ENCODE data around the gene EXOSC9. TPM values are rescaled to one million over a fixed set of nuclear protein-coding genes. Genes with fewer than 3 reads are reported as not detected.

The EXOSC9 gene
- total and polyA plus RNA-seq, 10 of the 15 experiments (the other 5 are each of a cell fraction or from before 2014, with no cell fraction given), result 49.0 to 131 (median 85.4) TPM

GRCh38 chr4:121758925-121759568, 42.1 kb upstream of the EXOSC9 start:
- H3K27ac ChIP-seq (ENCODE audit: control insufficient read depth, insufficient read depth), result no peak overlapping the region
- ChIA-PET SMC1A (ENCODE audit: uncharacterized antibody, unreplicated experiment) (interaction anchor here (1.1 to 1.6 kb wide), 2 partner anchors 19 to 48 kb away, joined by 3 read pairs; no protein-coding TSS in a partner anchor), POLR2A (no interaction called here), CTCF (no interaction called here), RAD21 (ENCODE audit: unreplicated experiment) (interaction anchor here (1.1 kb wide), 1 partner anchor 16 kb away, joined by 3 read pairs; no protein-coding TSS in a partner anchor)
- in situ Hi-C loops (cut with MboI) (no loop called here), intact Hi-C loops (cut with micrococcal nuclease; ENCODE audit: unreplicated experiment) (no loop called here)
- H3K79me2 ChIP-seq (ENCODE audit: control insufficient read depth, insufficient read depth, low read length), result no peaks in the 10 kb centered on the region
- no peak overlapping the region for H2AFZ ChIP-seq (ENCODE audit: control insufficient read depth, low read depth, low read length)
- no peak overlapping the region for H3K9ac ChIP-seq (ENCODE audit: control insufficient read depth, insufficient read depth, low read length)
- H3K4me2 ChIP-seq (ENCODE audit: control insufficient read depth, insufficient read depth), result no peak overlapping the region
- peaks cover 0 to 2% of the 10 kb centered on the region in 2 experiments; a peak in 1 of 4 replicates for H3K27me3 ChIP-seq (replicated peaks in 1 of 2; ENCODE audit: control insufficient read depth in 2 of 2, insufficient read depth in 2 of 2, low read length in 1 of 2)
- no peaks in the 10 kb centered on the region for H3K9me3 ChIP-seq (replicated peaks; ENCODE audit: control insufficient read depth, insufficient read depth, low read length)
- ATAC-seq (no peak), DNase-seq (ENCODE audit: low read depth, low spot score) (no peak), FAIRE-seq (no peak)
- no peaks in the 10 kb centered on the region for H4K20me1 ChIP-seq (ENCODE audit: control insufficient read depth, insufficient read depth)
- no peak for TF ChIP-seq ATF7 (IDR thresholded peaks at IDR 0.05; ENCODE audit: low read depth)
- TF ChIP-seq MYC (IDR thresholded peaks at IDR 0.05; ENCODE audit: insufficient read depth, insufficient read length, insufficient replicate concordance, low read length, severe bottlenecking), result no peak
- no peak for TF ChIP-seq ZNF207 (IDR thresholded peaks at IDR 0.05; ENCODE audit: borderline replicate concordance)
- no peak for TF ChIP-seq SIN3A (IDR thresholded peaks at IDR 0.05; ENCODE audit: low read depth, low read length)
- TF ChIP-seq ZNF274 (IDR thresholded peaks at IDR 0.05; ENCODE audit: insufficient read depth, insufficient read length), result no peak
- no peak for TF ChIP-seq E2F8 (IDR thresholded peaks at IDR 0.05; ENCODE audit: low read depth, partially characterized antibody)
- TF ChIP-seq NR2F1 (conservative IDR thresholded peaks at IDR 0.05), result no peak
- no peak for TF ChIP-seq RAD21 (IDR thresholded peaks at IDR 0.05; ENCODE audit: insufficient read depth, low read depth, low read length)
- no peak for TF ChIP-seq RCOR1 (conservative IDR thresholded peaks at IDR 0.05; ENCODE audit: low read depth, low read length)
- 76% methylated on average over 2 of the region's 2 CpGs for WGBS (ENCODE audit: insufficient coverage, insufficient replicate concordance, low lambda C conversion rate, missing lambda C conversion rate)
- no peak overlapping the region for H3K4me3 ChIP-seq
- no peaks in the 10 kb centered on the region for H3K4me1 ChIP-seq (ENCODE audit: control insufficient read depth, insufficient read depth, low read length)
- no peaks in the 10 kb centered on the region for H3K36me3 ChIP-seq (ENCODE audit: control insufficient read depth in 2 of 2, insufficient read depth in 2 of 2, low read length in 1 of 2)
- BruUV-seq (replicated peaks), result no TSS peak

Measured in GM12878 (cell line).